WERI-Rb-1 (cell line): ENCODE results near the gene ACTA1.

Experiments used
- DNase-seq: peaks from one replicate; pipeline ENCODE4 v3.0.0-alpha.2; 2020
- H3K27ac ChIP-seq: fragments of 250-450 bp; sonication (Bioruptor Pico); 2 replicates; pipeline ENCODE4 v1.5.1; 2020; ENCODE audit warnings: mild to moderate bottlenecking, moderate library complexity
- H3K27me3 ChIP-seq: fragments of 250-450 bp; sonication (Bioruptor Pico); 2 replicates; pipeline ENCODE4 v1.5.1; 2021; ENCODE audit warnings: mild to moderate bottlenecking, low read depth, moderate library complexity; ENCODE audit not compliant: insufficient read depth, severe bottlenecking
- H3K36me3 ChIP-seq: fragments of 250-450 bp; sonication (Bioruptor Pico); 2 replicates; pipeline ENCODE4 v1.5.1; 2020; ENCODE audit warnings: mild to moderate bottlenecking, moderate library complexity
- H3K4me3 ChIP-seq: 2 replicates; pipeline ENCODE4 v1.5.1; 2011; ENCODE audit warnings: low read depth, mild to moderate bottlenecking, control low read depth, low read length
- H3K9me3 ChIP-seq: fragments of 250-450 bp; sonication (Bioruptor Pico); 2 replicates; pipeline ENCODE4 v1.5.1; 2021; ENCODE audit warnings: mild to moderate bottlenecking, moderate library complexity; ENCODE audit not compliant: severe bottlenecking
- CTCF ChIP-seq: IDR thresholded peaks from 2 replicates; pipeline ENCODE4 v1.5.1; 2011; ENCODE audit warnings: low read depth, mild to moderate bottlenecking, control low read depth, inconsistent platforms, low read length

ACTA1 gene

GRCh38 chr1:229383188-229383587 is 50.7 kb downstream of the ACTA1 start:
- Histone ChIP-seq H3K27me3 (no peaks in the 10 kb centered on the region), H3K4me3 (no peak overlapping the region), H3K36me3 (no peaks in the 10 kb centered on the region), H3K9me3 (no peaks in the 10 kb centered on the region), H3K27ac (no peak overlapping the region)
- no peak for DNase-seq
- no peak for TF ChIP-seq CTCF
